Upper lobe of right lung (tissue), 1 donor: Measurements from ENCODE around the gene HAO2. TPM values are rescaled to one million over a fixed set of nuclear protein-coding genes. Genes with fewer than 3 reads are reported as not detected.

Experiments used
- ATAC-seq: fragments of 200-7000 bp; cut with Tn5 transposase; one replicate; pipeline ENCODE4 v1.9.1; 2020; ENCODE audit warnings: mild to moderate bottlenecking, moderate library complexity
- DNase-seq: peaks from one replicate; pipeline ENCODE4 v3.0.0-alpha.2; 2020
- H3K27ac ChIP-seq: fragments of 200-600 bp; one replicate; pipeline ENCODE4 v1.8.0; 2022
- H3K27me3 ChIP-seq: fragments of 200-600 bp; one replicate; pipeline ENCODE4 v1.8.0; 2022; ENCODE audit warnings: mild to moderate bottlenecking
- H3K36me3 ChIP-seq: fragments of 200-600 bp; one replicate; pipeline ENCODE4 v1.8.0; 2022
- H3K4me1 ChIP-seq: fragments of 200-600 bp; one replicate; pipeline ENCODE4 v1.8.0; 2022
- H3K4me3 ChIP-seq: fragments of 200-600 bp; one replicate; pipeline ENCODE4 v1.8.0; 2022; ENCODE audit warnings: mild to moderate bottlenecking
- H3K9me3 ChIP-seq: fragments of 200-600 bp; one replicate; pipeline ENCODE4 v1.8.0; 2022
- intact Hi-C: fragments of 100-400 bp; cut with DNase I; formaldehyde crosslinking; loops from one replicate; pipeline ENCODE4 v1.11.0; 2022
- total RNA-seq: library from RNA; stranded (reverse); fragmentation: NEBNext Ultra II Directional; extraction: Animal tissue kit (Norgen Biotek cat#: 25700); gene quantifications from one replicate; pipeline ENCODE4 v1.2.1, GENCODE V29; 2021
- TF ChIP-seq, protein P1 (sequence below): fragments of 200-600 bp; IDR thresholded peaks from one replicate; pipeline ENCODE4 v1.8.0; 2022; ENCODE audit warnings: antibody characterized with exemption
- donor health status: DM: no; HTN: yes; CAD: no; lungs with severe emphysema.

Gene HAO2
- total RNA-seq, 1 donor from 2014 or later = not detected

- TF ChIP-seq, protein P1, sequence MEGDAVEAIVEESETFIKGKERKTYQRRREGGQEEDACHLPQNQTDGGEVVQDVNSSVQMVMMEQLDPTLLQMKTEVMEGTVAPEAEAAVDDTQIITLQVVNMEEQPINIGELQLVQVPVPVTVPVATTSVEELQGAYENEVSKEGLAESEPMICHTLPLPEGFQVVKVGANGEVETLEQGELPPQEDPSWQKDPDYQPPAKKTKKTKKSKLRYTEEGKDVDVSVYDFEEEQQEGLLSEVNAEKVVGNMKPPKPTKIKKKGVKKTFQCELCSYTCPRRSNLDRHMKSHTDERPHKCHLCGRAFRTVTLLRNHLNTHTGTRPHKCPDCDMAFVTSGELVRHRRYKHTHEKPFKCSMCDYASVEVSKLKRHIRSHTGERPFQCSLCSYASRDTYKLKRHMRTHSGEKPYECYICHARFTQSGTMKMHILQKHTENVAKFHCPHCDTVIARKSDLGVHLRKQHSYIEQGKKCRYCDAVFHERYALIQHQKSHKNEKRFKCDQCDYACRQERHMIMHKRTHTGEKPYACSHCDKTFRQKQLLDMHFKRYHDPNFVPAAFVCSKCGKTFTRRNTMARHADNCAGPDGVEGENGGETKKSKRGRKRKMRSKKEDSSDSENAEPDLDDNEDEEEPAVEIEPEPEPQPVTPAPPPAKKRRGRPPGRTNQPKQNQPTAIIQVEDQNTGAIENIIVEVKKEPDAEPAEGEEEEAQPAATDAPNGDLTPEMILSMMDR = no peak
- ATAC-seq = no peak
- Histone ChIP-seq H3K4me3 (no peak overlapping the region), H3K36me3 (no peaks in the 10 kb centered on the region), H3K27me3 (no peaks in the 10 kb centered on the region), H3K9me3 (no peaks in the 10 kb centered on the region), H3K27ac (no peak overlapping the region), H3K4me1 (no peaks in the 10 kb centered on the region)
- intact Hi-C loops = no loop called here
- no peak for DNase-seq
These were observed 30.6 kb upstream of the HAO2 start for GRCh38 chr1:119338004-119338403.

DNA sequence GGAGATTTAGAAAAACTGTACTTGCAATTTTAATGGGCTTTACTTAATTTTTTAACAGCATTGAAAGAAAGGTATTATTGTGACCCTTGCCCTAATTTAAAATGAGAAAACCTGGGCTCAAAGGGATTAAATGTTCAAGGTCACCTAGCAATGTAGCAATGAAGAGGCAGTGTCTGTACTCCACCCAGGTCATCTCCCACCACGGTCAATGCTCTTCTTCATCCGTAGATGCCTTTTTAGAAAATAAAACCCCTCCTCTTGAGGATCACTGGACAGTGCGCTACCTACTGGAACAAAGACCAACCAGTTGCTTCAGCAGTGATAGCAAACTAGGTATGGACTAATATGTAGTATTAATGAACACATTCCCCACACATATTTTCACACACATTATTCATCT, 29.8 kb upstream of the HAO2 start:
- no peak for DNase-seq
- intact Hi-C loops = no loop called here
- H3K4me1 ChIP-seq = no peaks in the 10 kb centered on the region
- H3K4me3 ChIP-seq = no peak overlapping the region
- no peaks in the 10 kb centered on the region for H3K9me3 ChIP-seq
- TF ChIP-seq, protein P1 = no peak
- no peak for ATAC-seq
- H3K36me3 ChIP-seq = no peaks in the 10 kb centered on the region
- no peak overlapping the region for H3K27ac ChIP-seq
- H3K27me3 ChIP-seq = no peaks in the 10 kb centered on the region

- TF ChIP-seq, protein P1 = no peak
- H3K36me3 ChIP-seq = no peaks in the 10 kb centered on the region
- H3K4me1 ChIP-seq = no peaks in the 10 kb centered on the region
- no peak overlapping the region for H3K27ac ChIP-seq
- no peaks in the 10 kb centered on the region for H3K9me3 ChIP-seq
- no peak for DNase-seq
- no peaks in the 10 kb centered on the region for H3K27me3 ChIP-seq
- no peak overlapping the region for H3K4me3 ChIP-seq
- ATAC-seq = no peak
- intact Hi-C loops = no loop called here
These were observed 27.7 kb upstream of the HAO2 start for GRCh38 chr1:119340861-119341261.

GRCh38 chr1:119341372-119341947, 27.1 kb upstream of the HAO2 start:
- H3K9me3 ChIP-seq = no peaks in the 10 kb centered on the region

DNA sequence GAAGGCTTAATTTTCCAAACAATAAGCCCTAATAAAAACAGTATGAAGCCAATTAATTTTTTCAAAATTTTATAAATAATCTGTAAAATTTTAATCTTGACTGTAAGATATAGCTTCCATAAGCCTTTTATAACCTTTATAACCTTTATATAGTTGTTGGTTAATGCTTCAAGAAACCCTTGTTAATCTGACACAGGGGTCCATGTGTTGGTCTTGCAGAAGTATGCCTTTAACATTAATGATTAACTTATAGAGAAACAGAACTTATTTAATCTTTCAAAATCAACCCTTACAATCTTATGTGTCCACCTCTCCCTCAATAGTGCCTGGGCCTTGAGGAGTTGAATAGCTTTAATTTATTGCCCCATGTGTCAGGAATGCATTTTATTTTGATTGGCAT, 23.2 kb upstream of the HAO2 start:
- Histone ChIP-seq H3K27ac (no peak overlapping the region), H3K27me3 (no peaks in the 10 kb centered on the region), H3K36me3 (no peaks in the 10 kb centered on the region), H3K9me3 (no peaks in the 10 kb centered on the region), H3K4me3 (no peak overlapping the region), H3K4me1 (no peaks in the 10 kb centered on the region)
- DNase-seq = no peak
- TF ChIP-seq, protein P1 = no peak
- ATAC-seq = no peak
- intact Hi-C loops = no loop called here

More at GRCh38 chr1:119341372-119341947, 27.1 kb upstream of the HAO2 start:
- DNase-seq (no peak), ATAC-seq (no peak)
- no peak overlapping the region for H3K4me3 ChIP-seq
- intact Hi-C loops = no loop called here
- H3K36me3 ChIP-seq = no peaks in the 10 kb centered on the region
- no peak overlapping the region for H3K27ac ChIP-seq
- no peaks in the 10 kb centered on the region for H3K4me1 ChIP-seq
- no peaks in the 10 kb centered on the region for H3K27me3 ChIP-seq
- TF ChIP-seq, protein P1 = no peak

DNA sequence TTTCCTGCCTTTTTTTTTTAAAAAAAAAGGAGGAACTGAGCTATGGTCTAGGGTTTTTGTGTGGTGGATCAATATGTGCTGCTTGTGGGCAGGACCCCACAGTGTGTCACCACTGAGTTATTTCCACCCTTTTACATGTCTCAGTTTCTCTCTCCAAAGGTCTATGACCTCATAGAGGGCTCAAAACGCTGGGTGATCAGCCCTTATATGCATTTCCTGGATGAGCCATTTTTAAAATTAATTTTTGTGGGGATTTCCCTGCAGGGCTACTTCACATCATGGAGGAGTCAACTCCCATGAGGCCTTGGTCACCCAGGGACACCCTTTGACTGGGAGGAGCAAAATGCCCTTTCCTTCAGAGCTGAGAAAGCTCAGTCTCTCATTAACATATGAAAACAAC, 20.7 kb upstream of the HAO2 start:
- Histone ChIP-seq H3K4me3 (no peak overlapping the region), H3K9me3 (no peaks in the 10 kb centered on the region), H3K36me3 (no peaks in the 10 kb centered on the region), H3K27me3 (no peaks in the 10 kb centered on the region), H3K4me1 (no peaks in the 10 kb centered on the region), H3K27ac (no peak overlapping the region)
- TF ChIP-seq, protein P1 = no peak
- DNase-seq (no peak), ATAC-seq (no peak)
- intact Hi-C loops = no loop called here
